COLO829 (cell line): ENCODE results near the gene KRT13.

Source experiments
- DNase-seq: peaks from one replicate; pipeline ENCODE4 v3.0.0; 2012; ENCODE audit warnings: low spot score

The KRT13 gene

DNA sequence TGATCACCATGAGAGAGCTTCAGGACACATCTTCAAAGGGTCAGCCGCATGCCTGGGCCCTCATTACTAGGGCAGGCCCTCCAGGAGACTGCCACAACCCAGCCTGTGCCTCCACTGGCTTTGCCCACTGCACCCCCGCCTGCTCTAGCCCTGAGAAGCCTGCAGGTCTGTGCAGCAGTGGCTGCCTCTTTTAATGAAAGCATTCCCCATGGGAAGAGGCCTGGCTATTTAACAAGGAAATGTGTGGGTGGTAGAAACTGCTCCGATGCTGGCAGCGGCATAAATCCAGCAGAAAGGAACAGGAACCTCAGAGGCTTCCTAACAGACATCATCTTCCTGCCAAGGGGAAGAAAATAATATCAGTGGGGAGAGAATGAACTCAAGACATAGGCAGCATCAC is 37.9 kb downstream of the KRT13 start:
- DNase-seq: peak; percentile 78

DNA sequence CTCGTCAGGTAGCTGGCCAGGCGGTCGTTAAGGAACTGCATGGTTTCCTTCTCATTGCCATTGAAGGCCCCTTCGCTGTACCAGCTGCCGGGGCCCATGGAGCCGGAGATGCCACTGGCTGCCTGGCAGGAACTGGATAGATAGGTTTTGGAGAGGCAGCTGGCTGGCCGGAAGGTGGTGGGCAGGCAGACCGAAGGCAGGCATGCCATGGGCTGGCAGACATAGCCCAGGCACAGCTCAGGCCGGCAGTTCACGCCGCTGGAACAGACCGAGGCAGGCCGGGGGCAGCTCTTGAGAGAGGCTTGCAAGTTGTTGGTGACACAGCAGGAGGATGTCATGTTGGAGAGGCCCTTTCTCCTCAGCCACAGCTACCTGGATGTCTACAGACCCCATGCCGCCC is 38.4 kb downstream of the KRT13 start, which contains the start of gene KRT32:
KRT32 (minus strand) TSS at position 399 of the 400 bp plus-strand sequence; CDS start at position 338, 61 bp downstream.
- no peak for DNase-seq

DNA sequence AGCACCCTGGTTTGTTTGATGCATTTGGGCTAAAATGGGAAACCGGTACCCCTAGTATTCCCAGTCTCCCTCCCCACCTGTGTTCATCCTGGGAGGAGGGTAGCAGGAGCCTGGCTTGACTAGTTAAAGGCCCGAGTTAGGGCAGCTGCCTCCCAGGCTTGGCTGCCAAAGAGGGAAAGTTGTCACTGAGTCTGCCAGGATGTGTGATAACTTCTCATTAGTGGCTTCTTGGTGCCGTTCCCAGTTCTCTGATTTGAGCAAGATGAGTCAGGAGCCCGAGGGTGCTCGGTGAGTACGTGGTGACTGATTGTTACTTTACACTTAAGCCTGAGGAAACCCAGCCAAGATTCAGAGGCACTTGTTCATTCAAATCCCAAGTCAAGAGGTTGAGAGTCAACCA is 40.7 kb downstream of the KRT13 start:
- DNase-seq: peak; percentile 89

DNA sequence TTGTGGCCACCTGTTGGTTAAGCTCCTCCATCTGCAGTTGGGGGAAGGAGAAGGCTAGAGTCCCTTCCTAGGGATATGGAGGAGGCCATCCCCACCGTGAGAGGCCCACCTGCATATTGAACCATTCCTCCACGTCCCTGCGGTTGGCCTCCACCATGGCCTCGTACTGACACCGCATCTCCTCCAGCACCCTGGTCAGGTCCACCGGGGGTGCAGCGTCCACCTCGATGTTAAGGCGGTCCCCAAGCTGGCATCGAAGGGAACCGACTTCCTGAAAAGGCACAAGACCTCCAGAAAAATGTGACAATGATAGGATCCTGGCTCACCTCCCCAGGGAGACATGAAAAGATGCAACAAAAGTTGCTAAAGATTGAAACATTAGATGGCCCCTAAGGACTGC is 41.2 kb downstream of the KRT13 start:
- no peak for DNase-seq

DNA sequence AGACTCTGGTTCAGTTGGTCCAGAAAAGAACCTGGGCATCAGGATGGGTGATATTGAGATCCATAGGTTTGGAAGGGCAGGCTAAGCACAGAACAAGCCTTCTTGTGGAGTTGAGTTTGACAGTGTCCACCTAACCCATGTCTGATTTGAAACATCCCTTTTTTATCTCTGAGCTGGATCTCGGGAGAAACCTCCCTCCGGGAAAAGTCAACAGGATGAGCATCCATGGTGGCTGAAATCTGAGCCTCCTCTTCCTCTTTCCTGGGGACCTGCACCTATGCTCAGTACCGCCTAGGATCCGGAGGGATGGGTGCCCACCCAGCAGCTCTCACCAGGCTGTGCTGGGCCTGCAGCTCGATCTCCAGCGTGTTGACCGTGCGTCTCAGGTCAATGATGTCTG is 41.7 kb downstream of the KRT13 start:
- no peak for DNase-seq

DNA sequence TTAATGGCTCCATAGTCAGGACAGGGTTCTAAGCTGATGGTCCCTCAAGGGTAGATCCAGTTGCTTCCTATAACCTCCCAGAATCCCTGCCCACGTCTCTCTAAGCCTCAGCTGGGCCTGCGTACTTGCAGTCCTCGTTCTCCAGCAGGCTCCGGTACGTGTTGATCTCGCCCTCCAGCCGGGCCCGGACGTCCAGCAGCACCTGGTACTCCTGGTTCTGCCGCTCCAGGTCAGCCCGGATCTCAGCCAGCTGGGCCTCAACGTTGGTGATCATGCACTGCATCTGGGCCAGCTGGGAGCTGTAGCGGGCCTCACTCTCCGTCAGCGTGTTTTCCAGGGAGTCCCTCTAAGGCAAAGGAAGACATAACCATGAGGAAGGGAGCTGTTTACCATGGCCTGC is 42.7 kb downstream of the KRT13 start:
- no peak for DNase-seq

DNA sequence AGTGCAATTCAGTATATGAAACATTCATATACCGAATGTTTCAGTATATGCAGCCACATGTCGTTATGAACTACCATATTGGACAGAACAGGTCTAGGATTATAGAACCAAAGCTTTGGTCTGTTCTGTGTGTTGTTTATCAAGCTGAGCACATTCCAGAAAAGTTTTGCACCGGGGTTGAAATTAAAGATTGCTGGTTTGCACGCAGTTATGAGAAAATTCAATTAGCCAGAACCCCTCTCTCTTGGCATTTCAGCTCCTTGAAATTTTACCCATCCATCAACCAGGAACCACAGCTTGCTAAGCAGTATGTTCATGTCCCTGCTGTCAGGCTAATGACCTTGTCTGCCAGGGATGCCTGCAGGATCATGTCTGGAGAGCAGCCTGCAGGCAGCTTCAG is 47.7 kb downstream of the KRT13 start:
- DNase-seq: no peak

DNA sequence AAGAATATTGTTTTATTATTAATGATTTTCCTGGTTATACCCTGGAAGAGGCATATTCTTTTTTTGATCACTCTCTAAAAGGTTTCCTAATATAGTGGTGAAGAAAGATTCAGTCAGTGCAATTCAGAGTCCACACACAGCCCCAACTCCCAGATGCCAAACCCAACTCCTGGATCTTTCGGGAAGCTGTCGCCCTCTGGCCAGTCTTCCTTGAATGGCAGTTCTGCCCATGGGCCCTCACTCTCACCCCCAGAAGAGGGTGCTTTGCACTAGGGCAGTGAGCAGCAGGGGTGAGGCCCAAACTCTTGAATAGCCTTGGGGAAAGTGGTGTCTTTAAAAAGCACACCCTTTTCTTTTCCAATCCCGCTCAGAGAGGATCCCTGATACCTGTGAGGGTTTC is 49.2 kb downstream of the KRT13 start:
- no peak for DNase-seq

DNA sequence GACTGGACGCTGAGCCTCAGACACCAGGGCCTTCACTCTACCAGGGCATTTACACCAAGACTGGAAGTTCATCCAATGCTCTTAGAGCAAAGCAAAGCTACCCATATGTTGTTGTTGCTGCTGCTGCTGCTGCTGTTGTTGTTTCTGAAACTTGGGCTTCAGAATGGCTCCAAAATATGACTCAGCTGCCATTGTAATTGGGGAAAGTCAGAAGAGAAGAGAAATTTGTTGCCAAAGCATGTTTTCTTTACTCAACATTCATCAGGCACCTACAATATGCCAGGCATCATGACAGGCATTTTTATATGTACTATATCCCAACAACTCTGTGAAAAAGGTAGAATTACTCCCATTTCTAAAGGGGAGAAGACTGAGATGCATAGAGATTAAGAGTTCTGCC is 50.2 kb downstream of the KRT13 start:
- no peak for DNase-seq

DNA sequence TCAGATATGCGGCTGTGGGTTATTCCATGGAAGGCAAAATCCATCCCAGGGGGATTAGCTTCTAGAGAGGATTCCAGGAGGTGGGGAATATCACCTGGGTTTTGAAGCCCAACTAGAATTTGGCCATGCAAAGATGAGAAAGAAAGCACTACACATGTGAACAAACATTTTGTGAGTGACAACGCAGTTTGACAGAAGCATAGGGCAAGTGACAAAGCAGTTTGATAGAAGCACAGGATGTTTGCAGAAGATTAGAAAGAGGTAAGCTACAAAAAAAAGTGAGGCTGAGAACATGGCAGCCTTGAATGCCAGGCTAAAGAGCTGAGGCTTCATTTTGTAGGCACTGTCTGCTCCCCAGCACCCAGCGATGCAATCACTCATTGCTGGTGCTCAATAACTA is 52.3 kb downstream of the KRT13 start:
- no peak for DNase-seq

DNA sequence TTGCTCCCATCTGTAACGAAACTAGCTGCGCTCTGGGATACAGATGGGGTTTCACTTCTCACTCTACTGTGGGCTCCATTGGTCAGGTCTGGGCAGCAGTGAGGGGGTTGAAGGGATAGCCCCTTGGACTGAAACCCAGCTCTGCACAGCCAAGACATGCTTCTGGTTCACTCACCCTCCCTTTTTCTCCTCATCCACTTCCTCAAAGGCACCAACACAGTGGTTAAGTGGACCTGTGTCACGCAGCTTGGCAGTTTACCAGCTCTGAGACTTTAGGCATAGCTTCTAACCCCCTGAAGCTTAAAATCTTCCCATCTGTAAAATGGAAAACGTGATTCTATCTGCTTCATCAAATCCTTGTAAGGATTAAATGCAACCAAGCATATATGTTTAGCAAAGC is 53.1 kb downstream of the KRT13 start:
- no peak for DNase-seq

DNA sequence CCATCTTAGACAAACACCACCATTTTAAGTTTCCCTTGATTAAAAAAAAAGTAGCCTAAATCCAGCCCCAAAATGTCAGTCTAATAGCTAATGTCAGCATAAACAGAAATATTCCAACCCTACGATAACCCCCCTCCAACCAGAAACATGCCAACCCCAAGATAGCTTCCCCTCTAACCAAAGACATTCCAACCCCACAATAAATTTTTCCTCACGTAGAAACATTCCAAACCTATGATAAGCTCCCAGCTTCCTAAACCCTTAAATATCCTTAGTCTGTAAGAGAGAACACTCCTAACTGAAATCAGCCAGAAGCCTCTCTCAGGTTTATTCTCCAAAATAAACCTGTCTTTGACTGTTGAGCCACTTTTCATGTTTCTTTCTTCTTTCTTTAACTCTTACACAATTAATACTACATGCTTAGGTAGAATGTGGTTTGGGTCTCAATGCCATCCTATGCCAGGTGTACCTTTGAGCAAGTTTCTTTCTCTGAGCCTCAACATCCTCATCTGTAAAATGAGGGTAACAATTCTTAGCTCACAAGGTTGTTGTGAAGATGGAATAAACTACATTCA is 54.2 kb downstream of the KRT13 start:
- no peak for DNase-seq
